ENCODE results near the gene SRGAP1.
"Not testable (repeated sequence)": the region's sequence is repeated elsewhere in the genome, so short reads cannot be mapped to it uniquely, and the experiment has no call there.

The SRGAP1 gene

GRCh38 chr12:64160711-64161060, 316.2 kb downstream of the SRGAP1 start:
- no peak for DNase-seq (ENCODE audit: low read depth)
- no peak overlapping the region for H3K4me3 ChIP-seq (ENCODE audit: control insufficient read depth, low read depth, low read length)
- no peak for TF ChIP-seq CTCF (IDR thresholded peaks at IDR 0.05; ENCODE audit: control insufficient read depth, insufficient read depth, low read depth, low read length, missing control alignments)

- not testable (repeated sequence) for H3K4me3 ChIP-seq (ENCODE audit: control insufficient read depth, low read depth, low read length); DNase-seq (ENCODE audit: low read depth)
Measured at GRCh38 chr12:64166606-64167005, 322.1 kb downstream of the SRGAP1 start.

- DNase-seq (ENCODE audit: low read depth); H3K4me3 ChIP-seq (ENCODE audit: control insufficient read depth, low read depth, low read length): not testable (repeated sequence)
Measured at GRCh38 chr12:64167041-64167440, 322.5 kb downstream of the SRGAP1 start.

- H3K4me3 ChIP-seq (ENCODE audit: control insufficient read depth, low read depth, low read length) = no peak overlapping the region
- DNase-seq (ENCODE audit: low read depth) = no peak
- no peak for TF ChIP-seq CTCF (IDR thresholded peaks at IDR 0.05; ENCODE audit: control insufficient read depth, insufficient read depth, low read depth, low read length, missing control alignments)
Measured at GRCh38 chr12:64170024-64170423, 325.5 kb downstream of the SRGAP1 start.

- H3K4me3 ChIP-seq (ENCODE audit: control insufficient read depth, low read depth, low read length) = no peak overlapping the region
- DNase-seq (ENCODE audit: low read depth) = no peak
- TF ChIP-seq CTCF (IDR thresholded peaks at IDR 0.05; ENCODE audit: control insufficient read depth, insufficient read depth, low read depth, low read length, missing control alignments) = no peak
Measured at GRCh38 chr12:64170730-64171129, 326.2 kb downstream of the SRGAP1 start.

GRCh38 chr12:64171715-64172114, 327.2 kb downstream of the SRGAP1 start:
- no peak overlapping the region for H3K4me3 ChIP-seq (ENCODE audit: control insufficient read depth, low read depth, low read length)
- DNase-seq (ENCODE audit: low read depth) = no peak
- TF ChIP-seq CTCF (IDR thresholded peaks at IDR 0.05; ENCODE audit: control insufficient read depth, insufficient read depth, low read depth, low read length, missing control alignments) = no peak

GRCh38 chr12:64172143-64172970, 327.9 kb downstream of the SRGAP1 start:
- no peak for DNase-seq (ENCODE audit: low read depth)
- TF ChIP-seq CTCF (IDR thresholded peaks at IDR 0.05; ENCODE audit: control insufficient read depth, insufficient read depth, low read depth, low read length, missing control alignments) = no peak
- H3K4me3 ChIP-seq (ENCODE audit: control insufficient read depth, low read depth, low read length) = no peak overlapping the region

GRCh38 chr12:64173456-64173855, 329.0 kb downstream of the SRGAP1 start:
- no peak for TF ChIP-seq CTCF (IDR thresholded peaks at IDR 0.05; ENCODE audit: control insufficient read depth, insufficient read depth, low read depth, low read length, missing control alignments)
- no peak overlapping the region for H3K4me3 ChIP-seq (ENCODE audit: control insufficient read depth, low read depth, low read length)
- no peak for DNase-seq (ENCODE audit: low read depth)
